A204.1 (cell line): Measurements from ENCODE around the gene PACC1.

Experiments used
- FAIRE-seq: peaks from 2 replicates; lab custom pipeline; 2012; peaks lifted over from hg19 to GRCh38; lab: Jason Lieb, UNC

PACC1 gene

DNA sequence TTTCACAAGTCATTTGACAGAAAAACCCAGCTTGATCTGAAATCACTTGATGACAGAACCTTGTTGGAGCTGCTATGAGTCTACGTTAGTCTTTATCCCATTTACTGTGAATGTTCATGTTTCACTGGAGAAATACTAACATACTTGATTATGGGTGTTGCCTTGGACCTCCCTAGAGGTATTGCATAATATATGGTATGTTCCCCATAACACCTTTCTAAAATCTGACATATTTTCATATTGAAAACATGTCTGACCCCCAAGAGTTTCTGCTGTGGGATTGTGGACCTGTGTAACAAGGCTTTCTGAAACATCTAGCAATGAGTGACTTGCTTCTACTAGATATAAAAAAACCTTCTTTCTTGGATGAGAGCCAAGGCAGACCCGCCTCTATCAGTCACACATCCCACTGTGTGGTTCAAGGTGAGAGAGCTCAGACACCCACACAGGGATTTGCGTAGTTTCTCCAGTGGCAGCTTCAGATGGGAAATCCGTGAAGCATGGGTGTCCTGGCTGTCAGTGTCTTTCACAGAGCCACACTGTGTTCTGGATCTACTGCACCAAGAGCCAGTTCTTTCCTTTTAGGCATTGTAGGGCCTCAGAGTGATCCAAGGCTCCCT lies 22.6 kb upstream of the PACC1 start:
- FAIRE-seq, result no peak

GRCh38 chr1:212434992-212435391 lies 20.3 kb upstream of the PACC1 start:
- FAIRE-seq, result no peak

- no peak for FAIRE-seq
Observed at GRCh38 chr1:212433577-212434462, 19.1 kb upstream of the PACC1 start.

GRCh38 chr1:212432661-212433576 lies 18.2 kb upstream of the PACC1 start, which contains the start of gene NENF:
NENF (plus strand) TSS chr1:212432920; CDS start chr1:212432944, 24 bp downstream.
- no peak for FAIRE-seq

DNA sequence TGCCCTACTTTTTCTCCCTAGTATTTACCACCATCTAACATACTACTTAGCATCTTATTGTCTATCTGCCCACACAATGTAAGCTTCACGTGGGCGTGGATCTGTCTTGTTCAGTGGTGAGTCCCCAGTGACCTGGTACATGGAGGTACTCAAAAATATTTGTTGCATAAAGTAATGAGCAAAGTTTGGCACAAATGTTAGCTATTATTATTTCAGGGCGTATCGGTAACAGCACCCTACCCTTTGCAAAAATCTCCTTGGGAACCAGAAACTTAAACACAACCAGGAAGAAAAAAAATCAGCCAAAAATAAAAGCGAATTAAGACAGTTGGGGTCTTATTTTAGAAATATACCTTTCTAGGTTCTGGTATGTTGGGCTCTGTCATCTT lies 17.6 kb upstream of the PACC1 start:
- FAIRE-seq, result no peak

- no peak for FAIRE-seq
Observed at GRCh38 chr1:212431644-212432043, 17.0 kb upstream of the PACC1 start.

DNA sequence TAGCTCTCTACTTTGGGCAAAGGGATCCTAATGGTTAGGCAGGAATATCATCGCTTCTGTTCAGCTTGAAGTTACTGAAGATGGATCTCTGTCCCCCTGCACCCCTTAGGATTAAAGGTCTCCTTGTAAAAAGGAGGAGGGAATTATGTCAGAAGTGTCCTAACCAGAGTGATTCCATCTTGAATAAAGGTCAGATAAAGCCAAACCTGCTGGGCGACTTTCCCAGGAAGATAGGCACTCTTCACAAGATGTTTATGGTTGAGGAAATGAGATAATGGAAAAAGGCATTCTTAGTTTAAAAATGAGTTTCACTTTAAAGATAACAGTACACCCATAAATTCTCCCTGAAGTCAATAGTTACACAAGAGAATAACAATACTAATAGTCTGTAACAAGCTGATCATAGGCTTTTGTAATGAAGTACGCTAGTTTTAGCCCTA lies 16.3 kb upstream of the PACC1 start:
- no peak for FAIRE-seq

GRCh38 chr1:212430416-212430815 lies 15.7 kb upstream of the PACC1 start:
- FAIRE-seq, result no peak

GRCh38 chr1:212428496-212428895 lies 13.8 kb upstream of the PACC1 start:
- FAIRE-seq, result no peak

GRCh38 chr1:212423879-212424278 lies 9.2 kb upstream of the PACC1 start:
- FAIRE-seq, result no peak

- FAIRE-seq, result no peak
Observed at GRCh38 chr1:212421165-212421564, 6.5 kb upstream of the PACC1 start.

GRCh38 chr1:212415107-212415841 lies 588 bp upstream of the PACC1 start:
- FAIRE-seq, result no peak

GRCh38 chr1:212413902-212414327 lies 771 bp downstream of the PACC1 start:
- no peak for FAIRE-seq

DNA sequence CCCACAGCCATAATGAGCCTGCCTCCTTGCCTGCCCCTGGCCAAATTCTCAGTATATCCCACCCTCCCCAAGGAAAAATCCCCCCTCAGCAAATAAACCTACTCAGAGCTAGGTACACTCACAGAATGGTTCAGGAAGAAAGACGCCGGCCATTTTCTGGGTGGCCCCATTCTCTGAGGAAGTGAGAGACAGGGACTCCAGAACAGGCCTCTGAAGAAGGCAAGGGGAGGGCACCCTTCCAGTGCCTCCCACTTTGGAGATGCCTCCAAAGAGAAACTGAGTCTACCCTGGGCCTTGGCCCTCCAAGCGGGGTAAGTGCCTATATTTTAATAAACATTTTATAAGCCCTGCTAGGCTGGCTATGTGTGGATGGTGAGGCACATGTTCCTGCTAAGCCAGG lies 2.3 kb downstream of the PACC1 start:
- FAIRE-seq, result no peak

DNA sequence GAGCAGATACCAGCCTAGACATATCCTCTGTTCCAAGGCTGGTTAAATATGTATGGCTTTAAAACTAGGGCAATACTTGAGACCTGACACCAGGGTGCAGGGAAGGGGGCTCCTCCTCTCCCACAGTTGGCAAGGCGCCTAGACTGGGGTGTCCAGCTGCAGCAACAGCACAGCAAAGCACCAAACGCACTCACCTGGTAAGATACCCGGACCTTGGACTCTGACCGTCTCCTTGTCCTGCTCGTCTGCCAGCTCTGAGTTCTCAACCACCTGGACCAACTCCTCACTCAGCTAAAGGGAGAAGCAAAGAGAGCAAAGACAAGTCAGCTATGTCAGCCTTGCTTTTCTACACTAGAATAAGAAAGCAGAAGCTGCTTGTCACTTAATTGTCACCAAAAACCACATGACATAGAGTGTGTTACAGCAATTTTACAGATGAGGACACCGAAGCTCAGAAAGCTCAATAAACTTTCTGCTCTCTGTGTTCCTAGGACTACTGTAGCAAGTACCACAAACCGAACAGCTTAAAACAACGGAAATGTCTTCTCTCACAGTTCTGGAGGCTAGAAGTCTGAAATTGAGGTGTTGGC lies 4.4 kb downstream of the PACC1 start:
- FAIRE-seq, result no peak

DNA sequence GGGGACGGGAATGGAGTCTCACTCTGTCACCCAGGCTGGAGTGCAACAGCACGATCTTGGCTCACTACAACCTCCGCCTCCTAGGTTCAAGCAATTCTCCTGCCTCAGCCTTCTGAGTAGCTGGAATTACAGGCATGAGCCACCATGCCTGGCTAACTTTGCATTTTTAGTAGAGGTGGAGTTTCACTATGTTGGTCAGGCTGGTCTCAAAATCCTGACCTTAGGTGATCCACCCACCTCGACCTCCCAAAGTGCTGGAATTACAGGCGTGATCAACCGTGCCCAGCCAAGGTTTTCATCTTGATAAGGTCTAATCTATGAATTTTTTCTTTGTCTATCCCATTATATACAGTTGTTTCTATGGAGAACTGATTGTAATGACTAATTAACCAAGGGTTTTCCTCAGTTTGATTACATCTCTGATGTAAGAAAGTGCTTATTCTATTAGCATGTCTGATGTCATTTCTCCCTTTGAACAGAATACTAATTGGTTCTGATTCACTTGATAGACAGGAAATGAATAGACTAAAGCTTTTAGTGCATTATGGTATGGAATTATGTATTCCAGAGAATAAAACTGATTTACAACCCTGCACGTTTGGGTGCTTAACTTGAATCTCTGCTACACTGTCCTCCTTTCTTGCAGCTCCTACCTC lies 11.9 kb downstream of the PACC1 start:
- FAIRE-seq, result no peak

DNA sequence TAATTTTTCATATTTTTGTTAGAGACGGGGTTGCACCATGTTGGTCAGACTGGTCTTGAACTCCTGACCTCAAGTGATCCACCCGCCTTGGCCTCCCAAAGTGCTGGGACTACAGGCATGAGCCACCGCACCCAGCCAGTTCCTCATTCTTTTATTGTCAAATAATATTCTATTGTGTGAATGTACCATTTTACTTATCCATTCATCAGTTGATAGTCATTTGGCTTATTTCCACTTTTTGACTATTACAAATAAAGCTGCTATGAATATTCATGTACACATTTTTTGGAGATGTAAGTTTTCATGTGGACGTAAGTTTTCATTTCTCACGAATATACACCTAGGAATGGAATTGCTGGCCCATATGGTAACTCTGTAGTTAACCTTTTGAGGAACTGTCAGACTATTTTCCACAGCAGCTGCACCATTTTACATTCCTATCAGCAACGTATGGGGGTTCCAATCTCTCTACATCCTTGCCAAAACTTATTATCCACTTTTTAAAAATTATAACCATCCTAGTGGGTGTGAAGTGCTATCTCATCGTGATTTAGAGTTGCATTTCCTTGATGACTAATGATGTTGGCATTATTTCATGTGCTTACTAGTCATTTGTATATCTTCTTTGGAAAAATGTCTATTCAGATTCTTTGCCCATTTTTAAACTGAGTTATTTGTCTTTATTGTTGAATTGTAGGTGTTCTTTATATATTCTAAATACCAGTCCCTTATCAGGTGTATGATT lies 12.7 kb downstream of the PACC1 start:
- no peak for FAIRE-seq

DNA sequence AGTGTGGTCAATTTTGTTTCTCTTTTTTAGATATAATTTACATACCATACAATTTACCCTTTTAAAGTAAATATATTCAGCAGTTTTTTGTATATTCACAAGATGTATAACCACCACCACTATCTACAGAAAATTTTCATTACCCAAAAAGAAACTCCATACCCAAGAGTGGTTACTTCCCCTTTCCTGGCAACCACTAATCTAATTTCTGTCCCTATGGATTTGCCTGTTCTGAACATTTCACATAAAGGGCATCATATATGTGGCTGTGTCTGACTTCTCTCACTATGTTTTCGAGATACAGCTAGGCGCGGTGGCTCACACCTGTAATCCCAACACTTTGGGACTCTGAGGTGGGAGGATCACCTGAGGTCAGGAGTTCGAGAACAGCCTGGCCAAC lies 13.6 kb downstream of the PACC1 start:
- FAIRE-seq, result no peak

- no peak for FAIRE-seq
Observed at GRCh38 chr1:212397171-212397570, 17.5 kb downstream of the PACC1 start.

- FAIRE-seq, result no peak
Observed at GRCh38 chr1:212396638-212397037, 18.0 kb downstream of the PACC1 start.
